ENCODE data around the gene PRPF38B.
"Not testable (repeated sequence)": the region's sequence is repeated elsewhere in the genome, so short reads cannot be mapped to it uniquely, and the experiment has no call there.

The PRPF38B gene

DNA sequence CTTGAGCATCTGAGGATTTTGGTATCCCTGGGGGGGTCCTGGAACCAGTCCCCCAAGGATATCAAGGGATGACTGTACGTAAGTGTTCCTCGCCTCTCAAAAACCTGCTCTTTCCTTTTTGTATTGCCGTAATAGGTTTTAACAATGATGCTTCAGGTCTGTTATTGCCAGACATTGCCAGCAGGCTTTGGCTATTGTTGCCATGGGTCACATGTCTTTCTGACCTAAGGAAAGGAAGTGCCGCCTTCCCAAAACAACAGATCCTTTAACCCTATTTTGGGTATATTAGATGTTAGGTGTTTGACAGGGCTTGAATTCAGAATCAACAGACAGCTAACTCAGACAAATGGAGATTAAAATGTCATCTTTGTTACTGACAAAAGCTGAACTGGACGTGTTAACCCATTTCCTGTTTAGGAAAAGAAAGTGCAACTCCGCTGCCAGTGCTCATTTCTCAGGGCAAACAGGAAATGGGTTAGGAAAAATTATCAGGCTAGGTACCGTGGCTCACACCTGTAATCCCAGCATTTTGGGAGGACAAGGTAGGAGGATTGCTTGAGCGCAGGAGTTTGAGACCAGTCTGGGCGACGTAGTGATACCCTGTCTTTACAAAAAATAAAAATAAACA, 12.4 kb upstream of the PRPF38B start:
- in situ Hi-C loops (cut with HindIII; ENCODE audit: low sequenced_read_pairs), result no loop called here

DNA sequence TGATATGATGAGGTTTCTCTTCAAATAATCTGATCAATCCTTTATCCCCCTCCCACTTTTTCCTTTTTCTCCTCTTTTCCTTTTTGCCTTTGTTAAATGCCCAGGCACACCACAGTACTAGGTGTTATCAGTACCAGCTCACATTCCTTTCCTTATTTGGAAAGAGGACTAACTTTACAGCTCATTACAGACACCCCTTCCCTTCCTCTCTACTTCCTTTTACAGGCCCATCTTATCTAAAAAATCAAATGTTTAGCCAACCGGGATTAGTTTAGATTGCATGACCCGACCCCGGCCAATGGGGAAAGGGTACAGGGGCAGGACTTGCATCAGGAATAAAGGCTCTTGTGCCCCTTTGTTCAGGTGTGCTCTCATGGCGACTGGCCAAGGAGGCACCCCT, 10.4 kb upstream of the PRPF38B start:
- in situ Hi-C loops (cut with HindIII; ENCODE audit: low sequenced_read_pairs), result not testable (repeated sequence)

DNA sequence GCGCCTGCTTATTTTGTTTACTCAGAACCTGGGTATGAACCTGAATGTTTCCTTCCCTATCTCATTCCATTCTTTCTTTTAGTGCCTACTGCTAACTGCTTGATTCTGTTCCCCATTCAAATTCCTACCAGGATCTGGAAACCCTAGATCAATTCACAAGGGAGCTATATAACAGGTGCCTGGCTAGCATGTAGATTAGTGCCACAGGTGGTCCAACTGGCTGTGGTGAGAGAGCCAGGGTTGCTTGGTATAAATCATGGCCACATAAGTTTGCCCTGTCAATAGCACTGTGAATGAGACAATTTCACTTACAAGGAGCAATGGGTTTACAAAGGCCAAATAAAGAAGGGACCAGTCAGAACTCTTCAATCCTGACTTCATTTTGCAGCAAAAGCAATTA, 6.6 kb upstream of the PRPF38B start:
- in situ Hi-C loops (cut with HindIII; ENCODE audit: low sequenced_read_pairs), result no loop called here

DNA sequence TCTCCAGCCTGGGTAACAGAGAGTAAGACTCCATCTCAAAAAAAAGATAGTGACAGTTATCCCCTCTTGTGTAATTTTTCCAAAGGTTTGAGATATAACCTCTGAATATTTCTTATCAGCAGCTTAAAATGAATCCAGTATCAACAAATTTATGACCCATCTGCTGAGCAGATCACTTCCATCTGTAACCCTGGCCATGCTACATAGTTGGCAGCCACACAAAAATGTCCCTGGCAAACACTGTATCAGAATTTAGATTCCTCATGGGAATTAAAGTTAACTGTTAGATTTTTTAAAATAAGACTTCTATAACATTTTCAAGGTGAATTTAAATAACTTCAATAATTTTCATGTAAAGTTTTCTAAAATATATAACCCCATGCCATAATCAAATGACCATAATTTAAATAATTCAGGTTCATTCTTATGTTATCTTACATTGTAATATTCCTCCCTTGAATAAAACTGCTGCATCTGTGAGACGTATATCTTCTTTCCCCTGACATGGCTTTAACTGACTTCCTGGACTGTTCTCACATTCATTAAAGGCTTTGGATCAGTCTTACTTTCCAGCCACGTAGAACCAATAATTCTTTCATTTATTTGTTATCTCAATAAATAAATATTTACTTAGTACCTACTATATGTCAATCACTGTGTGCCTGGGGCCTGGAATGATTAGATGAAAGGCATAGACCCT, 5.3 kb upstream of the PRPF38B start:
- in situ Hi-C loops (cut with HindIII; ENCODE audit: low sequenced_read_pairs), result no loop called here

DNA sequence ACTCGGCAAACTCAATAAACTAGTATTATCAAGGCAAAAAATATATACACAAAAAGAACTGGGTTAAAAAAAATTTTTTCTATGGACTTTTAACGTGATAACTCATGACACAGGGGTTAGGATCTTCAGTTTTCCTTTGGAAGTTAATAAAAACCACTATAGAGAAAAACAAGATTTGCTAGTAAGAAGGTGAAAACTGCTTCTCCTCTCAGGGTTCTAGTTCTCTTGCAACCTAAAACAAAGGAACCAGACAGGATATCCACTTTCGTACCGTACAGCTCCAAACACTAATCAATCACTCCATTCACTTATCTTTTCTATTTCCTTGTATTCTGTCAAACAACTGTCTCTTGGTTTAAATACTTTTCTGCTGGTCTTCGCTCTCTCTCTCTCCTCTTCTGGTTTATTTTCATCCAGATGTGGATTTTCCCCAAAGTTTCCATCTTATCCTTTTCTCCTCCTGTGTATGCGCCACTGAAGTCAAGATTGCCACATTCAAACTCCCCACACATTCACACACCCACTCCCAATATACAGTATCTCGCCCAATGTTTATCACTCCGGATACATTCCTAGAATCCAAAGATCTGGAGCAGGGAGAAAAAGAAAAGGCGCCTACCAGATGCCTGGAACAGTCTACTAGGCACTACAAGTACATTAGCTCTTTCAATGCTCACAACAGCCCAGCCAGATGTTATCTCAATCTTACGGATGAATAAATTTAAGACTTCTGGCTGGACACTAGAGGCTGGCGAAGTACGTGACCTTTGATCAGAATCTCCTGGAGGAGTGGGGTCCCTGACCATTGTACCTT, 775 bp upstream of the PRPF38B start:
- in situ Hi-C loops (cut with HindIII; ENCODE audit: low sequenced_read_pairs), result no loop called here

DNA sequence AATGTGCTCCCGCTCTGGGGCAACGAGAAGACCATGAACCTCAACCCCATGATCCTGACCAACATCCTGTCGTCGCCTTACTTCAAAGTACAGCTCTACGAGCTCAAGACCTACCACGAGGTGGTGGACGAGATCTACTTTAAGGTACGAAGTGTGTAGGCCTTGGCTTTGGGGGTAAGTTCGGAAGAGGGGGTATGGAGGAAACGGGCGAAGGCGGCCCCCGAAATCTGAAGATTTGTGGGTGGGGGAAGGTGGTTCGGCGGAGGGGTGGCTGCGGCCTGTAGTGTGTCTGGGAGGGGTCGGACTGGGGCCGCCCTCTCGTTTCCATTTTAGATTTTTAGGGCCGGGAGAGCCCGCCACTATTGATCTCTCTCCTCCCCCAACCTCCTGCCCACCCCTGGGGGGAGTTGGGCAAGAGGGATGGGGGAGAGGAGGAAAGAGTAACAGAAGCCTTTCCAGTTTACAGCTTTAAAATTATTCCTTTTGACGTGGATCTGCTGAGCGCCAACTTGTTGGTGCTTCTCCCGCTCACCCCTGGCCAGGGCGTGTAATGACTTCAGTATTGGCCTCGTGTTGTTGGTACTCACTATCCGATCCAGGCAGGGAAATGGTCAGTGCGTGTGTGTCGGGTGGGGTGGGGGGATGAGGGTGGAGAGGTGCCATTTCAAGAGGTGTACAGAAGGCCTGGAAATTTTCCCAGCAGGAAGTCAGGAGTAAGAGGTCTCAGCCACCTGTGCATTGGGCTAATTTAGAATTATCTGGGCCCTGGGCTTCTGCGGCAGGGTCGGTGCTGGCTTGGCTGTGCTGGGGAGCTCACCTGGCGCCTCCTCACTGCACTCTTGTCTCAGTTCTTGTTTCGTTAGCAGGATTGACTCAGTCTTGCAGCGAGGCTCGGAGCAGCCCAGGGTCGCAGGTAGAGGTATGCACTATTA, 880 bp downstream of the PRPF38B start:
- in situ Hi-C loops (cut with HindIII; ENCODE audit: low sequenced_read_pairs), result no loop called here

DNA sequence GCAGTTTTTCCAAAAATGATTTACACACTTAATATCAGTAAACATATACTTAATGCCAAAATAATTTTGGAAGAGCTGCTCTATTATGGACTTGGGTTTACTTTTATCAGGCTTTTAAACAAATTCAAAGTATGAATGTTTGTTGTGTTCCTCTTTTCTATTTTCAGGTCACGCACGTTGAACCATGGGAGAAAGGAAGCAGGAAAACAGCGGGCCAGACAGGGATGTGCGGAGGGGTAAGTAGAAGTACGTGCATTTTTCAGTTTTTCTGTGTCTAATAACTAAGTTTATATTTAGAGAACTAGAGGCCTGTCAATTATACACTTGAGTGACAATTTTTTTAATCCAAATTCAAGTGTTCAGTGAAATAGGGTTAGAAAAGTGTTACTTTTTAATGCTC, 3.4 kb downstream of the PRPF38B start:
- in situ Hi-C loops (cut with HindIII; ENCODE audit: low sequenced_read_pairs), result no loop called here

DNA sequence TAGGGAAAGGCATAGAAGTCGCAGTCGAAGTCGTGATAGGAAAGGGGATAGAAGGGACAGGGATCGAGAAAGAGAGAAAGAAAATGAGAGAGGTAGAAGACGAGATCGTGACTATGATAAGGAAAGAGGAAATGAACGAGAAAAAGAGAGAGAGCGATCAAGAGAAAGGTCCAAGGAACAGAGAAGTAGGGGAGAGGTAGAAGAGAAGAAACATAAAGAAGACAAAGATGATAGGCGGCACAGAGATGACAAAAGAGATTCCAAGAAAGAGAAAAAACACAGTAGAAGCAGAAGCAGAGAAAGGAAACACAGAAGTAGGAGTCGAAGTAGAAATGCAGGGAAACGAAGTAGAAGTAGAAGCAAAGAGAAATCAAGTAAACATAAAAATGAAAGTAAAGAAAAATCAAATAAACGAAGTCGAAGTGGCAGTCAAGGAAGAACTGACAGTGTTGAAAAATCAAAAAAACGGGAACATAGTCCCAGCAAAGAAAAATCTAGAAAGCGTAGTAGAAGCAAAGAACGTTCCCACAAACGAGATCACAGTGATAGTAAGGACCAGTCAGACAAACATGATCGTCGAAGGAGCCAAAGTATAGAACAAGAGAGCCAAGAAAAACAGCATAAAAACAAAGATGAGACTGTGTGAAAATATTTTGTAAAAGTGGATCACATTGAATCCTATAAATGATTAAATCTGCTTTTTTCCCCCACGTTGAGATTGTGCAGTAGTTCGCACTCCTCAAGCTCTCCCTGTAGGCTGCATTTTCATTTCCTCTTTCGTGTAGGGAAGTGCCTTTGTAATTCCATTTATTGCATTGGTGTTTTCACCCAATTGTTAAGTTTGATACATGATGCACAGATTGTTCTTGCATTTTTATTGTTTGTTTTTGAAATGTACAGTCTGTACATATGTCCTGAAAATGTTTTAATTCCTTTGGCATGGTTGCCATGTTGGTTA, 7.5 kb downstream of the PRPF38B start:
- in situ Hi-C loops (cut with HindIII; ENCODE audit: low sequenced_read_pairs), result no loop called here

DNA sequence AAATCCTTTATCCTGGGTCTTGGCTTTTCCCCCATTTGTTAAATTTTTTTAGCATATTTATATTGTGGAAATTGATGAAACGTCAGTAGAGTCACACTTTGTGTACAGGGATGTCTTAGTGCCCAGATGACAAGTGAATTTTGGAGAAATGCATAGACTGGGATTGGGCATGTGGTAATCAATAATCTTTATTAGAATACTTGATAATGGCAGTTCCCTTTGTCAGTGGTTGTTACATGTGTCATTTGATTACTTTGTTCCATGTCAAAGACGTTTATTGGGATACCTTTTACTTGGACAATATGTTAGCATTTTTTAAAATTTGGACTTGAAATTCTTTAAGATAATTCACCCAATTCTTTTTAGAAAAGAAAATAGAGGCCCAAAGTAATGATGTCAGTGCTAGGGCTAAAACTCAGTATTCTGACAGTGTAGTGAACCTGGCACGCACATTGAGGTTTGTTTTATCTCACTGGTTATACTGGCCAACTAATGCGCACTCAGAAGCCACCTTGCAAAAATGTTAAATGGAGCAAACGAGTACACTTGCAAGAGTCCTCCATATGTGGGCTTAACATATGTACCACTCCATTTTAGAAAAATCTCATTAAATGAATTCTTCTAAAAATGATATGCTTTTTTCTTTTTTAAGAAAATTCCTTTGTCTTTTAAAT, 9.2 kb downstream of the PRPF38B start:
- in situ Hi-C loops (cut with HindIII; ENCODE audit: low sequenced_read_pairs), result no loop called here

DNA sequence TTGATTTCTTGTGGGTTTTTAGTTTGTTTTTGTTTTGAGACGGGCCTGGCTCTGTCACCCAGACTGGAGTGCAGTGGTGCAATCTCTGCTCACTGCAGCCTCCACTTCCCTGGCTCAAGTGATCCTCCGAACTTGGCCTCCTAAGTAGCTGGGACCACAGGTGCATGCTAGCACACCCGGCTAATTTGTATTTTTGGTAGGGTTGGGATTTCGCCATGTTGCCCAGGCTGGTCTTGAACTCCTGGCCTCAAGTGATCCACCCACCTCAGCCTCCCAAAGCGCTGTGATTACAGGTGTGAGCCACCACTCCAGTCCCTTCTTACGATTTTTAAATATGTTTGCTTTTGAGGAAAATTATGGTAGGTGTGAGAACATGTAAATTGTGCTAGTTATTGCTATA, 10.0 kb downstream of the PRPF38B start:
- in situ Hi-C loops (cut with HindIII; ENCODE audit: low sequenced_read_pairs), result not testable (repeated sequence)

DNA sequence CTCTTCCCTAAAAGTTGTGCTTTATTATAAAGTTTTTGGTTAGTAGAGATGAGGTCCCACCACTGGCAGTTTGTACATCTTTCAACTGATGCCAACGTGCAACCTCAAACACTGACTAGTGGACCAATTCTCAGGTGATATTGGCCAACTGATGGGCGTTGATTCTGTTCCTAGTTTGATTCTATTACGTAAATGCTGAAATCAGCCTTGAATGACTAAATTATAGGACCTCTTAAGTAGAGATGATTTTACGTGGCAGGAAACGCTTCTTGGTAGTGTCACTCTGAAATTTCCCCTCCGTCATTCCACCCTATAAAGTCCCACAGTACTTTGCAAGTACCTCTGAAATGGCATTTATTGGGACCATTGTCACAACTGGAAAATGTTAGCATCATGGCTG, 11.8 kb downstream of the PRPF38B start:
- in situ Hi-C loops (cut with HindIII; ENCODE audit: low sequenced_read_pairs), result no loop called here

DNA sequence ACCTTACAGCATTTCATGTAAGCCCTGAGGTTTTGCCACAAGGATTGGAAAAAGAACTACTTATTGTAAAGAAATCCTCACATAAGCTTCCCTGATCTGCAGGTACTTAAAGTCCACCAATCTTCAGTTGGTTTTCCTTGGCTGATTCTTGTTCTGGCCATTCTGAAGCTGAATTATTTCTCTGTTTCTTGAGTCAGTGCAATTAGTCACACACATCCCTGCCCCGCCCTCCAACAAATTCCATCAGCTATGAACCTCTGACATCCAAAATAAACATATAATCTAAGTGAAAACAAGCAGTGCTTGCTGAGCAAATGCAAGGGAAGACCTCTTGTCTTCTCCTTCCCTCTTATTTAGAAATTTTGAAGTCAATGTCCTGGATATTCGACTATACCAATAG, 12.4 kb downstream of the PRPF38B start:
- in situ Hi-C loops (cut with HindIII; ENCODE audit: low sequenced_read_pairs), result no loop called here

DNA sequence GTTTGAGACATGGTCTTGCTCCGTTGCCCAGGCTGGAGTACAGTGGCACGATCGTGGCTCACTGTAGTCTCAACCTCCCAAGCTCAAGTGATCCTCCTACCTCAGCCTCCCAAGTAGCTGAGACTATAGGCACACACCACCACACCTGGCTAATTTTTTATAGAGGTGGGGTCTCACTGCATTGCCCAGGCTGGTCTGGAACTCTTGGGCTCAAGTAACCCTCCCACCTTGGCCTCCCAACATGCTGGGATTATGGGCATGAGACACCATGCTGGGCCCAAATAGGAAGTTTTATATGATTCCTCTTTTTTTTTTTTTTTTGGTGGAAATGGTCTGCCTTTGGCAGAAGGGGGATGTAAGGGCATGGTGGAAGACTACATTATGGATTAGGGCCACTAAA, 14.5 kb downstream of the PRPF38B start:
- in situ Hi-C loops (cut with HindIII; ENCODE audit: low sequenced_read_pairs), result no loop called here

DNA sequence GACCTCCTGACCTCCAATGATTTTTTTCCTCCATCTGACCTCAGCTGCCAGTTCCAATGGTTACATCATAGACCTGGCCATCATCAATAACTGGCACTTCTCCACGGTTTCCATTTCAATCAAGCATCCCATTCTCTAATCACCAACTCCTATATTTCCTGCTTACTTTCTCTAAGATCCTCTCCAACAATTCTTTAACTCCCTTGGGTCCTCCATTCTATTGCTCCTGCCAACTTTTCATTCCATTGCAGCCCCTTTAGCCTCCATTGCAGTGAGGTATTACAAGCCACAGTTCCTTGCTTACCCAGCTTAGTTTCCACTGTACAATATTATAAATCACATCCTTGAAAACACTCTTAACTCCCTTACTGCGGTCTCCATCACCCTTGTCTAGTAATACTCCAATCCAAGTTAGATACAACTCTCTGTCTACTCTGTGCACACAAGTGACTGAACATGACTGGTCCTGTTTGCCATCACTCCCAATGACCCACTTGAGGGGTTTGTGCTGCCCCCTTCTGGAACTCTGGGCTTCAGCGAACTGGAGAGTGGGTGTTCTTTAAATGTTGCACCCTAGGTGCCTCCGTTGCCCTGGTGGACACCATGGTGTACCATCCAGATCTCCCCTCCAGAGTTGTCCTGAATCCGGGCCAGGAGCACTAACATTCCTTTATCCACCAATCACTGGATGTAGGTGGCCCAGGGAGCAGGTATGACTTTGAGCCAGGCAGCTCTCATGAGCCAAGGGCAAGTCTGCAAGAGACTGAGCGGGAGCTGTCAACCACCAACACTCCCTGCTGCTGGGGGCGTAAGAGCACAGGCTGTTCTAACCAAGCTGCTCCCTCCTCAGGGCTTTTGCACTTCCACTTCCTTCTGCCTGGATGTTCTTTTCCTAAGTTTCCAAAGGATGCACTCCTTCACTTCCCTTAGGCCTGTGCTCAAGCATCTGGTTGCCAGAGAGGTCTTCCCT, 16.9 kb downstream of the PRPF38B start:
- in situ Hi-C loops (cut with HindIII; ENCODE audit: low sequenced_read_pairs), result no loop called here

DNA sequence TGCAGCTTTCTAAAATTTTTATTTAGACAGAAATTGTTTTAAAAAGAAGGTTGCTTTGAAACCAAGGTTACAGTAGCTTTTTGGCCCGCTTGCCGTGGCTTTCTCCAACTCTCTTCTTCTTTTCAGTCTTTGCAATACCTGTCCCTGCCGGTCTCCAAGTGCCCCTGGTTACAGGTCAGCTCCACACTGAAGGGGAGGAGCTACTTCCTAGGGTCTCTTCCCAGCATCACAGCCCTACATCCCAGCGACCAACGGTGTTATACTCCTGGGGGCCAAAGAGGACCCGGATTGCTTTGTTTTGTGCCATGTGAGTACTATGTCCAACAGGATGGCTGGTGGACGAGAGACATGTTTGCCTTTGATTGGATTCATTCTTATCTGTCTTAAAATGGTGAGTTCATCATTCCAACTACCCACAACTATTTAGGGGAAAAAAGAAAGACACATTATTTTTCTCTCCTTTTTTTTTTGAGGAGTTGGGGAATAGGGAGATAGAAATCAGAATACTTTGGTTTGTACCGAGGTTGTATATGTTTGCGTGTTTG, 20.6 kb downstream of the PRPF38B start, which contains the start of gene FNDC7:
Gene FNDC7, plus strand, starts transcription at position 303 of the 545 bp plus-strand sequence. Its CDS starts 26 bp downstream, at position 329.
- in situ Hi-C loops (cut with HindIII; ENCODE audit: low sequenced_read_pairs), result no loop called here

DNA sequence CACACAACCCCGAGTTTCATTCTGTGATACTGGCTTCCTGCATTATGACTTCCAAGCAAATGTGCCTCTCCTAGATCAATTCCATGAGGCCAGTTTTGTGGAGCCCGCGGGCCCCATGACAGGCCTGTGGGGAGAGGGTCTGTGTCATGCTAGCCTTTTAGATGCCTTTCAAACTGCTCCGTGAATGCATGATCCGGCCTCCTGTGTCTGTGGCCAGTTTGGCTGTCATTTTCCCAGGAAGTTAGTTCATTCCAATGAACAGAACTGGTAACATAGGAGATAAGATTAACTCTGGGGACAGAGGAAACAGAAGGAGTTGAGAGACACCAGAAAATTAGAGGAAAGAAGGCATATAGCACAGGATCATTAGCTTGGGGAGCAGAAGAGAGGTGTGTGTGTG, 23.8 kb downstream of the PRPF38B start:
- in situ Hi-C loops (cut with HindIII; ENCODE audit: low sequenced_read_pairs), result no loop called here

DNA sequence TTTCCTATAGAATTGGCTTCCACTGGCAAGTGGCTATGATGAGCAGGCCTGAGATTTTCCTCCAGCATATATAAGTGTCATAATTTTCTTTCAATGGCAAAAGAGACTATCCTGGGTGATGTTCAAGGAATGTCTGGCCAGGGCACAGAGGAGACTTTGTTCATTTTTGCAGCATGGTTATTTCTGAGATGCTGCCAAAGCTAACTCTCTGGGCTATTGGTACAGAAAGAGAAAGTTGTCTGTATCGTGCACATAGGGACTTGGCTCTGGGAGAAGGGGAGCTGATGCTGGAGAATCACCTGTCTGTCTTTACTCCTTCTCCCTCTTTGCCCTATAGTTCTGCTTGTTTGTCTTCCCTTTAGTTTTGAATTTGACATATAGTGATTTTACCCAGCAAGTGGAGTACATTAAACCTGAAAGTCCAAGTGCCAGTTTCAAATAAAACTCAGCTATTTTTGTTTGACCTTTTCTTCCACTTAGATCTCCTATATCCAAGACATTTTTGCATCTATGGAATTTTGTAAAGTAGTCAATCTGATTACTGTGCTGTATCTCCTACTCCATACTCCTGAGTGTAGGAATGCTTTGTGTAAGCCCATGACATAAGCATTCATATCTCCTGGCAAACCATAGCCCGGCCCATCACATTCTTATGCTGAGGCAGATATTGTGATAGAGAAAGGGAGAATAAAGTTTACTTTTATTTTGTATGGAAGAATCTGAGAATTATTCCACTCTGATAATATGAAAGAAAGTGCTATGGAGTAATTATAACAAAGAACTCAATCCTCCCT, 24.5 kb downstream of the PRPF38B start:
- in situ Hi-C loops (cut with HindIII; ENCODE audit: low sequenced_read_pairs), result no loop called here
